ENCODE data around the gene TMPRSS11F. TPM values are rescaled to one million over a fixed set of nuclear protein-coding genes. Genes with fewer than 3 reads are reported as not detected.

The TMPRSS11F gene
- total and polyA plus RNA-seq, 2 of the 4 experiments (the other 2 are of a cell fraction), result not detected

- in situ Hi-C loops (cut with MboI; ENCODE audit: low sequenced_read_pairs), result no loop called here
- no peak overlapping the region for H2BK20ac ChIP-seq (ENCODE audit: low read depth, low read length)
- DNase-seq (no peak), ATAC-seq (ENCODE audit: low read depth) (no peak)
- no peak overlapping the region for H3K14ac ChIP-seq (replicated peaks; ENCODE audit: low read depth, low read length)
- no peak overlapping the region for H2AFZ ChIP-seq (replicated peaks; ENCODE audit: low read length, poor library complexity)
- no CpG with 5 or more reads among the region's 1 CpG for WGBS, 2 experiments (ENCODE audit: extremely low coverage in 2 of 2, insufficient read length in 1 of 2)
- no peak overlapping the region for H2AK9ac ChIP-seq (replicated peaks; ENCODE audit: low read depth, low read length, poor library complexity)
- no peak overlapping the region for H3K4me3 ChIP-seq (ENCODE audit: insufficient read depth, low read depth, low read length)
- no peaks in the 10 kb centered on the region for H4K20me1 ChIP-seq (ENCODE audit: insufficient read depth, low read length)
- POLR2A ChIA-PET (ENCODE audit: unreplicated experiment), result no interaction called here
- H4K5ac ChIP-seq (ENCODE audit: low read depth, low read length), result no peak overlapping the region
- no peak overlapping the region for H4K8ac ChIP-seq (ENCODE audit: low read depth in 2 of 2, low read length in 2 of 2)
- CTCF ChIA-PET, result no interaction called here
- no peak overlapping the region for H3K27ac ChIP-seq (ENCODE audit: insufficient read depth, low read length)
- H2BK5ac ChIP-seq (ENCODE audit: low read depth, low read length, poor library complexity, severe bottlenecking), result no peak overlapping the region
- BruUV-seq (replicated peaks), result no TSS peak
- H3K18ac ChIP-seq (ENCODE audit: low read depth, low read length), result no peak overlapping the region
- no peak overlapping the region for H3K23ac ChIP-seq (ENCODE audit: low read depth, low read length)
- H3K9me3 ChIP-seq (ENCODE audit: control insufficient read depth, insufficient read depth, low read length), result no peaks in the 10 kb centered on the region
- H3K4me1 ChIP-seq (ENCODE audit: control insufficient read depth, insufficient read depth, low read length), result no peaks in the 10 kb centered on the region
- no peak overlapping the region for H2BK120ac ChIP-seq (ENCODE audit: low read depth, low read length)
- no peak overlapping the region for H4K91ac ChIP-seq (ENCODE audit: insufficient read depth, low read depth, low read length)
- intact Hi-C loops (cut with micrococcal nuclease), result no loop called here
- H3K4me2 ChIP-seq (ENCODE audit: low read depth, low read length), result no peak overlapping the region
- dilution Hi-C loops (cut with HindIII; ENCODE audit: low sequenced_read_pairs, unreplicated experiment), result no loop called here
- no peaks in the 10 kb centered on the region for H3K79me1 ChIP-seq (ENCODE audit: low read depth in 1 of 2, low read length in 2 of 2)
- H2AK5ac ChIP-seq (ENCODE audit: low read depth, low read length), result no peak overlapping the region
- H2BK15ac ChIP-seq (ENCODE audit: low read depth, low read length), result no peak overlapping the region
- no peak overlapping the region for H3K56ac ChIP-seq (ENCODE audit: extremely low read depth, insufficient read depth, low read length)
- H3K9me1 ChIP-seq (ENCODE audit: insufficient read depth, low read length), result no peaks in the 10 kb centered on the region
- no peak overlapping the region for H3K9ac ChIP-seq (ENCODE audit: low read depth, low read length)
- H3K27me3 ChIP-seq (ENCODE audit: control insufficient read depth, insufficient read depth, low read length), result no peaks in the 10 kb centered on the region
- TF ChIP-seq MXI1 (IDR thresholded peaks at IDR 0.05; ENCODE audit: borderline replicate concordance, low read depth, low read length) (no peak), MAZ (IDR thresholded peaks at IDR 0.05; ENCODE audit: borderline replicate concordance, low read depth, low read length) (no peak)
- H3K36me3 ChIP-seq (ENCODE audit: control insufficient read depth, insufficient read depth, low read length), result no peaks in the 10 kb centered on the region
- no peak overlapping the region for H3K4ac ChIP-seq (ENCODE audit: low read depth, low read length)
Measured at GRCh38 chr4:68110441-68110840, 19.2 kb downstream of the TMPRSS11F start.

Measured in IMR-90 (cell line).